KMS-11 (cell line): ENCODE data around the gene S1PR3.

Experiments
- H2AFZ ChIP-seq: fragments of 200-600 bp; sonication (generic); 2 replicates; pipeline ENCODE4 v1.6.1; 2016; ENCODE audit warnings: antibody characterized with exemption, mixed run types, low read depth
- H3K27ac ChIP-seq: fragments of 200-600 bp; sonication (generic); 2 replicates; pipeline ENCODE4 v1.6.1; 2016; ENCODE audit warnings: mild to moderate bottlenecking, mixed run types
- H3K27me3 ChIP-seq: fragments of 200-600 bp; sonication (generic); 2 replicates; pipeline ENCODE4 v1.6.1; 2017; ENCODE audit warnings: mild to moderate bottlenecking, low read depth, mixed run types, moderate library complexity; ENCODE audit not compliant: insufficient read depth
- H3K36me3 ChIP-seq: fragments of 200-600 bp; sonication (generic); 2 replicates; pipeline ENCODE4 v1.6.1; 2017; ENCODE audit warnings: mild to moderate bottlenecking, mixed run types; ENCODE audit not compliant: insufficient read depth
- H3K4me1 ChIP-seq: fragments of 200-600 bp; sonication (generic); 2 replicates; pipeline ENCODE4 v1.6.1; 2016; ENCODE audit warnings: mild to moderate bottlenecking, low read depth, mixed run types; ENCODE audit not compliant: poor library complexity, severe bottlenecking
- H3K4me2 ChIP-seq: fragments of 200-600 bp; sonication (generic); 2 replicates; pipeline ENCODE4 v1.7.0; 2016; ENCODE audit warnings: mild to moderate bottlenecking, mixed run types
- H3K4me3 ChIP-seq: fragments of 200-600 bp; sonication (generic); IDR thresholded peaks from 2 replicates; pipeline ENCODE4 v1.6.1; 2017; ENCODE audit warnings: low read depth, low read length, mixed read lengths; ENCODE audit not compliant: insufficient read depth
- H3K79me2 ChIP-seq: fragments of 200-600 bp; sonication (generic); 2 replicates; pipeline ENCODE4 v1.6.1; 2016; ENCODE audit warnings: low read depth, mixed run types; ENCODE audit not compliant: insufficient read depth
- H3K9ac ChIP-seq: fragments of 200-600 bp; sonication (generic); 2 replicates; pipeline ENCODE4 v1.6.1; 2016; ENCODE audit warnings: mild to moderate bottlenecking, mixed run types
- H4K20me1 ChIP-seq: fragments of 200-600 bp; sonication (generic); 2 replicates; pipeline ENCODE4 v1.6.1; 2016; ENCODE audit warnings: mild to moderate bottlenecking, mixed run types; ENCODE audit not compliant: insufficient read depth
- CTCF ChIP-seq: fragments of 200-600 bp; sonication (generic); conservative IDR thresholded peaks from 2 replicates; pipeline ENCODE4 v1.6.1; 2017; ENCODE audit warnings: low read depth, mild to moderate bottlenecking, antibody characterized with exemption, low read length, moderate library complexity, mixed read lengths

S1PR3 gene

GRCh38 chr9:89036383-89036782 is 45.1 kb downstream of the S1PR3 start:
- no peaks in the 10 kb centered on the region for H3K4me1 ChIP-seq
- H3K4me2 ChIP-seq: no peak overlapping the region
- H3K36me3 ChIP-seq: no peaks in the 10 kb centered on the region
- no peak for TF ChIP-seq CTCF
- no peak overlapping the region for H2AFZ ChIP-seq
- H3K9ac ChIP-seq: no peak overlapping the region
- H3K79me2 ChIP-seq: no peaks in the 10 kb centered on the region
- no peaks in the 10 kb centered on the region for H4K20me1 ChIP-seq
- H3K27me3 ChIP-seq: no peaks in the 10 kb centered on the region
- H3K4me3 ChIP-seq: no peak overlapping the region
- no peak overlapping the region for H3K27ac ChIP-seq

- H3K27me3 ChIP-seq: no peaks in the 10 kb centered on the region
- no peak overlapping the region for H3K4me3 ChIP-seq
- H4K20me1 ChIP-seq: no peaks in the 10 kb centered on the region
- H2AFZ ChIP-seq: no peak overlapping the region
- no peak overlapping the region for H3K27ac ChIP-seq
- H3K9ac ChIP-seq: no peak overlapping the region
- no peaks in the 10 kb centered on the region for H3K4me1 ChIP-seq
- no peaks in the 10 kb centered on the region for H3K36me3 ChIP-seq
- H3K4me2 ChIP-seq: no peak overlapping the region
- TF ChIP-seq CTCF: no peak
- no peaks in the 10 kb centered on the region for H3K79me2 ChIP-seq
Measured at GRCh38 chr9:89036891-89037290, 45.6 kb downstream of the S1PR3 start.

- TF ChIP-seq CTCF: no peak
- H3K9ac ChIP-seq: no peak overlapping the region
- H3K27ac ChIP-seq: no peak overlapping the region
Measured at GRCh38 chr9:89037346-89037745, 46.1 kb downstream of the S1PR3 start.

GRCh38 chr9:89037891-89038290 is 46.6 kb downstream of the S1PR3 start:
- no peaks in the 10 kb centered on the region for H3K79me2 ChIP-seq
- no peaks in the 10 kb centered on the region for H3K27me3 ChIP-seq
- no peak overlapping the region for H3K4me3 ChIP-seq
- H2AFZ ChIP-seq: no peak overlapping the region
- no peaks in the 10 kb centered on the region for H3K4me1 ChIP-seq
- H3K36me3 ChIP-seq: no peaks in the 10 kb centered on the region
- H3K9ac ChIP-seq: no peak overlapping the region
- H3K27ac ChIP-seq: no peak overlapping the region
- TF ChIP-seq CTCF: no peak
- no peak overlapping the region for H3K4me2 ChIP-seq
- H4K20me1 ChIP-seq: no peaks in the 10 kb centered on the region

More at GRCh38 chr9:89037346-89037745, 46.1 kb downstream of the S1PR3 start:
- H3K4me1 ChIP-seq: no peaks in the 10 kb centered on the region
- no peaks in the 10 kb centered on the region for H3K36me3 ChIP-seq
- no peaks in the 10 kb centered on the region for H3K27me3 ChIP-seq
- H2AFZ ChIP-seq: no peak overlapping the region
- H3K79me2 ChIP-seq: no peaks in the 10 kb centered on the region
- H3K4me3 ChIP-seq: no peak overlapping the region
- H4K20me1 ChIP-seq: no peaks in the 10 kb centered on the region
- no peak overlapping the region for H3K4me2 ChIP-seq
